MCF 10A (cell line): ENCODE results near the gene ZNF292. TPM values are rescaled to one million over a fixed set of nuclear protein-coding genes. Genes with fewer than 3 reads are reported as not detected.

Experiments
- BruUV-seq: library from RNA; stranded (reverse); fragments of 400-500 nt; replicated peaks from 2 replicates; lab custom pipeline; 2021; lab: Mats Ljungman, UMichigan
- CTCF ChIA-PET: fragments of 300-600 bp; sonication (Branson Sonifier 250); formaldehyde crosslinking; extraction: SDS; loops from one replicate; lab custom pipeline; 2021; ENCODE audit warnings: antibody characterized with exemption, inconsistent platforms; lab: Yijun Ruan, JAX
- POLR2A ChIA-PET: fragments of 300-600, 350-650 bp; sonication (Branson Sonifier 250); formaldehyde crosslinking; extraction: SDS; loops from one replicate; lab custom pipeline; 2020; ENCODE audit warnings: antibody characterized with exemption, inconsistent platforms; lab: Yijun Ruan, JAX
- DNase-seq: peaks from one replicate; pipeline ENCODE4 v3.0.0-alpha.2; 2018; ENCODE audit not compliant: unreplicated experiment
- H3K27ac Mint-ChIP-seq: one replicate; pipeline ENCODE4 v1.8.0; 2022; ENCODE audit warnings: mild to moderate bottlenecking, low read depth, mixed read lengths; ENCODE audit not compliant: unreplicated experiment
- H3K27me3 Mint-ChIP-seq: one replicate; pipeline ENCODE4 v1.8.0; 2022; ENCODE audit warnings: mixed read lengths; ENCODE audit not compliant: insufficient read depth, unreplicated experiment
- H3K36me3 Mint-ChIP-seq: one replicate; pipeline ENCODE4 v1.8.0; 2022; ENCODE audit warnings: mild to moderate bottlenecking, moderate library complexity, mixed read lengths; ENCODE audit not compliant: insufficient read depth, unreplicated experiment
- H3K4me1 Mint-ChIP-seq: one replicate; pipeline ENCODE4 v1.8.0; 2022; ENCODE audit warnings: mixed read lengths; ENCODE audit not compliant: insufficient read depth, unreplicated experiment
- H3K4me3 Mint-ChIP-seq: one replicate; pipeline ENCODE4 v1.8.0; 2022; ENCODE audit warnings: mild to moderate bottlenecking, moderate library complexity, mixed read lengths; ENCODE audit not compliant: unreplicated experiment
- H3K9me3 Mint-ChIP-seq: one replicate; pipeline ENCODE4 v1.8.0; 2022; ENCODE audit warnings: mixed read lengths; ENCODE audit not compliant: unreplicated experiment
- CTCF ChIP-seq: fragments of 200-600 bp; IDR thresholded peaks from one replicate; pipeline ENCODE4 v1.8.0; 2022; ENCODE audit warnings: antibody characterized with exemption, mild to moderate bottlenecking; ENCODE audit not compliant: unreplicated experiment
- intact Hi-C: fragments of 100-400 bp; cut with micrococcal nuclease; formaldehyde crosslinking; loops from 2 replicates; pipeline ENCODE4 v1.14.1; 2022
- total RNA-seq: library from RNA; stranded (reverse); gene quantifications from 2 replicates; pipeline ENCODE4 v1.2.3, GENCODE V29; 2022

The ZNF292 gene
- total RNA-seq, 1 experiment from 2014 or later, result 17.1 TPM

GRCh38 chr6:87182940-87183339 is 27.6 kb downstream of the ZNF292 start:
- Mint-ChIP-seq H3K9me3 (no peaks in the 10 kb centered on the region), H3K36me3 (peaks cover 22% of the 10 kb centered on the region), H3K27ac (no peak overlapping the region), H3K27me3 (no peaks in the 10 kb centered on the region), H3K4me1 (peaks cover 10% of the 10 kb centered on the region), H3K4me3 (no peak overlapping the region)
- no peak for TF ChIP-seq CTCF
- no peak for DNase-seq
- ChIA-PET POLR2A (no interaction called here), CTCF (no interaction called here)
- intact Hi-C loops, result no loop called here
- BruUV-seq, result no TSS peak

- ChIA-PET CTCF (no interaction called here), POLR2A (no interaction called here)
- TF ChIP-seq CTCF, result no peak
- Mint-ChIP-seq H3K27me3 (no peaks in the 10 kb centered on the region), H3K9me3 (no peaks in the 10 kb centered on the region), H3K4me1 (peaks cover 10% of the 10 kb centered on the region), H3K27ac (no peak overlapping the region), H3K4me3 (no peak overlapping the region), H3K36me3 (peaks cover 22% of the 10 kb centered on the region)
- DNase-seq, result peak; percentile 12
- intact Hi-C loops, result no loop called here
- no TSS peak for BruUV-seq
Observed at GRCh38 chr6:87183687-87184086, 28.3 kb downstream of the ZNF292 start.

- Mint-ChIP-seq H3K4me3 (no peak overlapping the region), H3K9me3 (no peaks in the 10 kb centered on the region)
Observed at GRCh38 chr6:87184762-87185250, 29.4 kb downstream of the ZNF292 start.

GRCh38 chr6:87196275-87196842 is 41.0 kb downstream of the ZNF292 start:
- H3K27me3 Mint-ChIP-seq, result no peaks in the 10 kb centered on the region
- TF ChIP-seq CTCF, result no peak
- intact Hi-C loops, result no loop called here
- no peaks in the 10 kb centered on the region for H3K9me3 Mint-ChIP-seq
- ChIA-PET CTCF (interaction anchor here (0.6 kb wide), 1 partner anchor 89 kb away, joined by 4 read pairs; no protein-coding TSS in a partner anchor), POLR2A (no interaction called here)
- no peak for DNase-seq
- H3K4me1 Mint-ChIP-seq, result peaks cover 11% of the 10 kb centered on the region
- no peak overlapping the region for H3K4me3 Mint-ChIP-seq
- H3K27ac Mint-ChIP-seq, result peak overlapping the region; percentile 1
- H3K36me3 Mint-ChIP-seq, result no peaks in the 10 kb centered on the region
- BruUV-seq, result no TSS peak

More at GRCh38 chr6:87184762-87185250, 29.4 kb downstream of the ZNF292 start:
- no peak for TF ChIP-seq CTCF
- Mint-ChIP-seq H3K27me3 (no peaks in the 10 kb centered on the region), H3K27ac (no peak overlapping the region), H3K36me3 (peaks cover 20% of the 10 kb centered on the region), H3K4me1 (peaks cover 10% of the 10 kb centered on the region)
- ChIA-PET POLR2A (interaction anchor here (0.7 to 0.8 kb wide), 2 partner anchors 29 to 1506 kb away, joined by 3 read pairs; partner anchors contain the start of gene ZNF292), CTCF (no interaction called here)
- peak; percentile 4 for DNase-seq
- BruUV-seq, result no TSS peak
- intact Hi-C loops, result no loop called here
